ENCODE results near the gene TACC2. TPM values are rescaled to one million over a fixed set of nuclear protein-coding genes. Genes with fewer than 3 reads are reported as not detected.
A peak's percentile ranks its signal among the peaks of the same experiment; 100 is the strongest.

TACC2 gene
- total and polyA plus RNA-seq, 2 experiments from 2014 or later: 75.7 to 98.0 TPM

GRCh38 chr10:122168598-122169394, 179.8 kb downstream of the TACC2 start:
- Histone ChIP-seq H3K4me3 (no peak overlapping the region), H3K4me1 (ENCODE audit: low read depth) (peaks cover 39% of the 10 kb centered on the region), H3K27me3 (no peaks in the 10 kb centered on the region), H3K27ac (peak overlapping the region; percentile 27), H3K9me3 (ENCODE audit: low read depth) (no peaks in the 10 kb centered on the region), H3K36me3 (no peaks in the 10 kb centered on the region)
- no peak for TF ChIP-seq CTCF (IDR thresholded peaks at IDR 0.05; ENCODE audit: low read depth, low read length)
- peak in 1 of 2 donors; percentile 6 for DNase-seq (ENCODE audit: low read depth in 1 of 2, low spot score in 1 of 2)

GRCh38 chr10:122170802-122171201, 181.8 kb downstream of the TACC2 start:
- no peak for TF ChIP-seq CTCF (IDR thresholded peaks at IDR 0.05; ENCODE audit: low read depth, low read length)
- Histone ChIP-seq H3K36me3 (no peaks in the 10 kb centered on the region), H3K4me1 (ENCODE audit: low read depth) (peaks cover 24% of the 10 kb centered on the region), H3K4me3 (no peak overlapping the region), H3K27ac (peak overlapping the region; percentile 79), H3K9me3 (ENCODE audit: low read depth) (no peaks in the 10 kb centered on the region), H3K27me3 (no peaks in the 10 kb centered on the region)
- DNase-seq (ENCODE audit: low read depth in 1 of 2, low spot score in 1 of 2): peak in 1 of 2 donors; percentile 40

GRCh38 chr10:122171302-122172075, 182.5 kb downstream of the TACC2 start:
- Histone ChIP-seq H3K27me3 (no peaks in the 10 kb centered on the region), H3K9me3 (ENCODE audit: low read depth) (no peaks in the 10 kb centered on the region), H3K4me3 (no peak overlapping the region), H3K27ac (peak overlapping the region; percentile 79), H3K36me3 (no peaks in the 10 kb centered on the region), H3K4me1 (ENCODE audit: low read depth) (peaks cover 28% of the 10 kb centered on the region)
- TF ChIP-seq CTCF (IDR thresholded peaks at IDR 0.05; ENCODE audit: low read depth, low read length): no peak
- DNase-seq (ENCODE audit: low read depth in 1 of 2, low spot score in 1 of 2): peak in 1 of 2 donors; percentile 34

- TF ChIP-seq CTCF (IDR thresholded peaks at IDR 0.05; ENCODE audit: low read depth, low read length): no peak
- H3K9me3 ChIP-seq (ENCODE audit: low read depth): no peaks in the 10 kb centered on the region
- H3K36me3 ChIP-seq: no peaks in the 10 kb centered on the region
- peak in 1 of 2 donors; percentile 10 for DNase-seq (ENCODE audit: low read depth in 1 of 2, low spot score in 1 of 2)
- H3K4me1 ChIP-seq (ENCODE audit: low read depth): peaks cover 28% of the 10 kb centered on the region
- H3K27me3 ChIP-seq: no peaks in the 10 kb centered on the region
- no peak overlapping the region for H3K4me3 ChIP-seq
- peak overlapping the region; percentile 79 for H3K27ac ChIP-seq
Observed at GRCh38 chr10:122172361-122173008, 183.5 kb downstream of the TACC2 start.

- Histone ChIP-seq H3K27me3 (no peaks in the 10 kb centered on the region), H3K9me3 (ENCODE audit: low read depth) (no peaks in the 10 kb centered on the region), H3K4me1 (ENCODE audit: low read depth) (peaks cover 28% of the 10 kb centered on the region)
Observed at GRCh38 chr10:122173337-122173736, 184.4 kb downstream of the TACC2 start.

More at GRCh38 chr10:122173337-122173736, 184.4 kb downstream of the TACC2 start:
- H3K36me3 ChIP-seq: no peaks in the 10 kb centered on the region
- no peak overlapping the region for H3K4me3 ChIP-seq
- H3K27ac ChIP-seq: no peak overlapping the region
- no peak for DNase-seq (ENCODE audit: low read depth in 1 of 2, low spot score in 1 of 2)
- TF ChIP-seq CTCF (IDR thresholded peaks at IDR 0.05; ENCODE audit: low read depth, low read length): no peak

Measured in cardiac muscle cell (in vitro differentiated cells and primary cell).